GM12892 (cell line): ENCODE results near the gene KREMEN1.

ENCODE experiments used
- POLR2A ChIP-seq: IDR thresholded peaks from 2 replicates; pipeline ENCODE4 v1.6.1; 2011; ENCODE audit warnings: low read depth, low read length, control low read depth
- POLR2AphosphoS5 ChIP-seq: IDR thresholded peaks from 2 replicates; pipeline ENCODE4 v1.6.1; 2011; ENCODE audit warnings: low read depth, low read length, control low read depth
- TAF1 ChIP-seq: IDR thresholded peaks from 2 replicates; pipeline ENCODE4 v1.6.1; 2011; ENCODE audit warnings: low read depth, mild to moderate bottlenecking, control low read depth, low read length, borderline replicate concordance

- TF ChIP-seq POLR2A = no peak
- no peak for TF ChIP-seq POLR2AphosphoS5
- TF ChIP-seq TAF1 = no peak
Observed at GRCh38 chr22:29148036-29148435, 75.2 kb downstream of the KREMEN1 start.
